Kidney (tissue), 14 donors: ENCODE measurements around the gene CEP120. TPM values are rescaled to one million over a fixed set of nuclear protein-coding genes. Genes with fewer than 3 reads are reported as not detected.
A peak's percentile ranks its signal among the peaks of the same experiment; 100 is the strongest.

Experiments used
- DNase-seq, 5 donors: peaks; one replicate each; pipeline ENCODE4 v3.0.0-alpha.2; 2013 to 2020
- FAIRE-seq: peaks from 2 replicates; lab custom pipeline; 2012; peaks lifted over from hg19 to GRCh38; lab: Jason Lieb, UNC
- H3K27ac ChIP-seq, 2 donors: one replicate each; pipeline ENCODE4 v1.7.0; 2013; ENCODE audit warnings: low read depth in 2 of 2, low read length in 2 of 2, inconsistent platforms in 1 of 2
- H3K27me3 ChIP-seq: one replicate; pipeline ENCODE4 v1.7.1; 2013; ENCODE audit warnings: low read length, inconsistent platforms; ENCODE audit not compliant: control insufficient read depth, insufficient read depth
- H3K36me3 ChIP-seq, 3 donors: one replicate each; pipeline versions ENCODE4 v1.7.0 to v1.7.1; 2013; ENCODE audit warnings: low read length in 3 of 3, control low read depth in 1 of 3, inconsistent platforms in 1 of 3; ENCODE audit not compliant: insufficient read depth in 3 of 3, control insufficient read depth in 2 of 3
- H3K4me1 ChIP-seq, 3 donors: one replicate each; pipeline versions ENCODE4 v1.7.0 to v1.7.1; 2013; ENCODE audit warnings: low read length in 3 of 3, inconsistent platforms in 1 of 3, low read depth in 1 of 3; ENCODE audit not compliant: control insufficient read depth in 2 of 3, insufficient read depth in 2 of 3
- H3K4me3 ChIP-seq, 3 donors: one replicate each; pipeline versions ENCODE4 v1.7.0 to v1.8.1; 2013; ENCODE audit warnings: low read length in 3 of 3, control low read depth in 1 of 3, inconsistent platforms in 1 of 3
- H3K9ac ChIP-seq, 3 donors: one replicate each; pipeline versions ENCODE4 v1.7.0 to v1.7.1; 2013; ENCODE audit warnings: low read length in 3 of 3, control low read depth in 1 of 3, inconsistent platforms in 1 of 3
- H3K9me3 ChIP-seq, 3 donors: one replicate each; pipeline versions ENCODE4 v1.7.0 to v1.7.1; 2013; ENCODE audit warnings: low read length in 3 of 3, control low read depth in 1 of 3, inconsistent platforms in 1 of 3; ENCODE audit not compliant: control insufficient read depth in 2 of 3, insufficient read depth in 1 of 3
- intact Hi-C: fragments of 100-400 bp; cut with DNase I; formaldehyde crosslinking; loops from one replicate; pipeline ENCODE4 v1.11.1; 2022
- polyA plus RNA-seq: library from polyadenylated mRNA; stranded (reverse); fragments of 350-450 nt; fragmentation: Illumina TruSeq; extraction: RNeasy Lipid Tissue Mini Kit (QIAGEN cat#74804); gene quantifications from one replicate; pipeline ENCODE4 v1.2.3, GENCODE V29; 2014; ENCODE audit warnings: low read depth, low replicate concordance; ENCODE audit not compliant: insufficient read depth
- total RNA-seq: library from RNA; stranded (reverse); fragmentation: NEBNext Ultra II Directional; extraction: Animal tissue kit (Norgen Biotek cat#: 25700); gene quantifications from one replicate; pipeline ENCODE4 v1.2.1, GENCODE V29; 2021
- TF ChIP-seq, protein P1 (sequence below): IDR thresholded peaks from 3 replicates; pipeline ENCODE4 v1.5.1; 2012; ENCODE audit warnings: mild to moderate bottlenecking, moderate library complexity, borderline replicate concordance; ENCODE audit not compliant: insufficient read depth; ENCODE audit errors: extremely low read depth
- donor health status: control.
- donor health status: control.
- donor health status: control.
- donor health status: control.
- donor health status: control.
- donor health status: DM: yes; HTN: yes; CAD: no.
- donor health status: Normal renal cell carcinoma (clear cell type).

CEP120 gene
- total and polyA plus RNA-seq, 2 donors from 2014 or later: 4.6 to 22.1 TPM

- TF ChIP-seq, protein P1, sequence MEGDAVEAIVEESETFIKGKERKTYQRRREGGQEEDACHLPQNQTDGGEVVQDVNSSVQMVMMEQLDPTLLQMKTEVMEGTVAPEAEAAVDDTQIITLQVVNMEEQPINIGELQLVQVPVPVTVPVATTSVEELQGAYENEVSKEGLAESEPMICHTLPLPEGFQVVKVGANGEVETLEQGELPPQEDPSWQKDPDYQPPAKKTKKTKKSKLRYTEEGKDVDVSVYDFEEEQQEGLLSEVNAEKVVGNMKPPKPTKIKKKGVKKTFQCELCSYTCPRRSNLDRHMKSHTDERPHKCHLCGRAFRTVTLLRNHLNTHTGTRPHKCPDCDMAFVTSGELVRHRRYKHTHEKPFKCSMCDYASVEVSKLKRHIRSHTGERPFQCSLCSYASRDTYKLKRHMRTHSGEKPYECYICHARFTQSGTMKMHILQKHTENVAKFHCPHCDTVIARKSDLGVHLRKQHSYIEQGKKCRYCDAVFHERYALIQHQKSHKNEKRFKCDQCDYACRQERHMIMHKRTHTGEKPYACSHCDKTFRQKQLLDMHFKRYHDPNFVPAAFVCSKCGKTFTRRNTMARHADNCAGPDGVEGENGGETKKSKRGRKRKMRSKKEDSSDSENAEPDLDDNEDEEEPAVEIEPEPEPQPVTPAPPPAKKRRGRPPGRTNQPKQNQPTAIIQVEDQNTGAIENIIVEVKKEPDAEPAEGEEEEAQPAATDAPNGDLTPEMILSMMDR: no peak
- Histone ChIP-seq H3K4me3 (no peak overlapping the region), H3K4me1 (no peaks in the 10 kb centered on the region), H3K36me3 (no peaks in the 10 kb centered on the region), H3K27ac (no peak overlapping the region), H3K9me3 (no peaks in the 10 kb centered on the region), H3K27me3 (no peaks in the 10 kb centered on the region), H3K9ac (no peak overlapping the region)
- intact Hi-C loops: no loop called here
- DNase-seq (peak in 1 of 5 donors; percentile 8), FAIRE-seq (no peak)
These were observed 63.0 kb downstream of the CEP120 start for GRCh38 chr5:123360201-123360571.

DNA sequence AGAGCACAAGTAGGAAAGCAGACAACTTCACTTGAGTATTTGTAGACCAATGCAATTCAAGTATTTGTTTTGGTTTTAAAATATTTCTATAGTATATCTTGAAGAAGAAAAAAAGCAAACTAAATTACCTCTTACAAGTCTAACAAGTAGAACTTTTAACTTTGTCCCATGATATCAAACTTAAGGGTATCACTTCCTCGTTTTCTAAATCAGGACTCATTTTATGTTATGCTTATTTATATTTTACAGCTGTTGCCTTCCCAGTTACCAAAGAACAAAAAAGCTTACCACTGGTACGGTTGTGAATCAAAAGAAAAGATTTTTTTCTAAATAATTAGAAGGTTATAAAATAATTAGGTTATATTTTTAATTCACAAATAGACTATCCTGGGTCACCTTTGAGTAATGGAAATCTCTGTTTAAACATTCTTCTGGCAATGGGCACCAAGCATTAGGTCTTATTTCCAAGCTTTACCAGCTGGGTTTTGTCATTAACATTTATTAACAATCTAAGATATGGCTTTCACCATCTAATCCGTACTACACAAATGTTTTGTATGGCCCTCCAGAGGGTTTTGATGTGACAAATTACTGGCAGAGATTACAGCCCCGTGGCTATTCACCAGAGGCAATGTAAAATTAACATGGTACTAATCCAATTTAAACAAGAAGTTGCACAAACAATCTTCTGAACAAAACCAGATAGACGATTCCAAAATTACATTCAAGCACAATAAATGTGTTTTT lies 63.6 kb downstream of the CEP120 start:
- Histone ChIP-seq H3K36me3 (no peaks in the 10 kb centered on the region), H3K27ac (no peak overlapping the region), H3K4me3 (no peak overlapping the region), H3K9me3 (no peaks in the 10 kb centered on the region), H3K4me1 (no peaks in the 10 kb centered on the region), H3K9ac (no peak overlapping the region), H3K27me3 (no peaks in the 10 kb centered on the region)
- TF ChIP-seq, protein P1: no peak
- FAIRE-seq (no peak), DNase-seq (peak in 1 of 5 donors; percentile 45)
- intact Hi-C loops: no loop called here

GRCh38 chr5:123358751-123359150 lies 64.5 kb downstream of the CEP120 start:
- no peaks in the 10 kb centered on the region for H3K36me3 ChIP-seq
- FAIRE-seq: no peak
- intact Hi-C loops: no loop called here

More at GRCh38 chr5:123358751-123359150, 64.5 kb downstream of the CEP120 start:
- Histone ChIP-seq H3K4me3 (no peak overlapping the region), H3K9me3 (no peaks in the 10 kb centered on the region), H3K4me1 (no peaks in the 10 kb centered on the region), H3K9ac (no peak overlapping the region), H3K27ac (no peak overlapping the region), H3K27me3 (no peaks in the 10 kb centered on the region)
- TF ChIP-seq, protein P1: no peak
- DNase-seq: peak in 3 of 5 donors; percentile 14 to 85 (median 51)
